GM10248 (cell line): Measurements from ENCODE around the gene PLXNA2.

Experiments used
- CTCF ChIA-PET: fragments of 300-600 bp; sonication (Branson Sonifier 250); formaldehyde crosslinking; extraction: SDS; loops from one replicate; lab custom pipeline; 2021; ENCODE audit warnings: antibody characterized with exemption; lab: Yijun Ruan, JAX
- POLR2A ChIA-PET: fragments of 350-650 bp; sonication (Branson Sonifier 250); formaldehyde crosslinking; extraction: SDS; loops from one replicate; lab custom pipeline; 2020; ENCODE audit warnings: antibody characterized with exemption; lab: Yijun Ruan, JAX
- DNase-seq: peaks from one replicate; pipeline ENCODE4 v3.0.0; 2012; ENCODE audit errors: extremely low spot score
- CTCF ChIP-seq: IDR thresholded peaks from 2 replicates; pipeline ENCODE4 v1.5.1; 2012; ENCODE audit warnings: mild to moderate bottlenecking, low read depth; ENCODE audit errors: extremely low read depth, missing control alignments, control extremely low read depth

PLXNA2 gene

DNA sequence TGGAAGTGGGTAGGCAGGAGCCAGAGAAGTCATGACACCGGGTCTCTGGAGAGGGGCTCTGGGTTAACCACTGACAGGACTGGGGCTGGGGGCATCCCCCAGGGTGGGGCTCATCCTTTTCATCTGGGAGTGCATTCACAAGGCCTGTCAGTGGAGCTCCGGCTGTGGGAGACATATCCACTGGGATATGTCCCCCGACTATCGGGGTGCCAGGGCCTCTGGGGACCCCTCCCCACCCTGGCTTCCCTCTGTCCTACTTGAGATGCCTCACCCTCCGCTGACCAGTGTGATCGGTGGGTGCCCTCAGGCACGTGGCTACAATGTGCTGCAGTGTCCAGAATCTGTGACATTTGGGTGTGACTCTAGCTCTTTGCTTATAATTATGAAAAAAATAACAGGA, 240.9 kb downstream of the PLXNA2 start:
- TF ChIP-seq CTCF: no peak
- DNase-seq: no peak
- CTCF ChIA-PET: interaction anchor here (0.8 to 7.7 kb wide), 7 partner anchors 9 to 117 kb away, joined by 3 to 117 read pairs (median 4); no protein-coding TSS in a partner anchor
- POLR2A ChIA-PET: interaction anchor here (0.6 kb wide), 1 partner anchor 143 kb away, joined by 10 read pairs; no protein-coding TSS in a partner anchor

DNA sequence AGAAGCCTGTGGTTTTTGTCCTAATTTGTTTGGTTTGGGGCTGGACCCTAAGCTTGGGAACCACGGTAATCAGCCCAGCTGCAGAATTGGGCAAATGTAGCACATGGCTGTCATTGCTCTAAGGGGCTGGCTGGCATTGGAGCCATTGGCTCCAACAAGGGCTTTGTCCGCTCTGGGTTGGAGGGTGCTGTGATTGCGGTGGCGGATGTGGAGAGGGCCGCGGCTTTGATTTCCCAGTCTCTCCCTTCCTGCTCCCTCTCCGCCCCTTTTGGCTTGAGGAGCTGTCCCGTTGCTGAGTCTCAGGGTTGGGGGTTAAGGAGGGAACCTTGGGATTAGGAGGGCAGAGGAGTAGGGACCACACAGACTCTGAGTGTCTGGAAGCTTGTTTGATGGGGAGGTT, 241.5 kb downstream of the PLXNA2 start:
- no peak for TF ChIP-seq CTCF
- no peak for DNase-seq
- ChIA-PET CTCF (interaction anchor here (1.1 to 7.7 kb wide), 5 partner anchors 8 to 117 kb away, joined by 3 to 117 read pairs (median 4); no protein-coding TSS in a partner anchor), POLR2A (no interaction called here)

DNA sequence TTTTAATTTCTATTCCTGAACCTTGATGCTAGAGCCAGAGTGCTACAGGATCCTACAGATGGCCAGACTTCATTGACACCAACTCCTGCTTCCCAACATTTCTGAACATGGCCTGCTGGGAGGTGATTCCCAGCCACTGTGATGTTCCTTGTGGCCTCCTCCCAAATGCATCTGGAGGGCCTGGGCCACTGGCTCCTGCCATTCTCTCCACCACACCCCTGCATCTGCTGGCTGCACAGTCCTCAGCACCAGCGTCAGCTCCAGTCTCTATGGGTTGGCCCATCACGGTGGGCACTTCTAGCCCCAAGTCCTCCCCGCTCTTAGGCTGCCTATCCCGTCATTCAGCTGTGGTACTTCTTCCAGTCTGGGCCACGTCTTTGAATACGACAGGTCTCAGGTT, 242.1 kb downstream of the PLXNA2 start:
- no peak for DNase-seq
- CTCF ChIA-PET: interaction anchor here (1.6 to 7.7 kb wide), 3 partner anchors 11 to 116 kb away, joined by 3 to 117 read pairs (median 9); no protein-coding TSS in a partner anchor
- POLR2A ChIA-PET: no interaction called here
- TF ChIP-seq CTCF: no peak

DNA sequence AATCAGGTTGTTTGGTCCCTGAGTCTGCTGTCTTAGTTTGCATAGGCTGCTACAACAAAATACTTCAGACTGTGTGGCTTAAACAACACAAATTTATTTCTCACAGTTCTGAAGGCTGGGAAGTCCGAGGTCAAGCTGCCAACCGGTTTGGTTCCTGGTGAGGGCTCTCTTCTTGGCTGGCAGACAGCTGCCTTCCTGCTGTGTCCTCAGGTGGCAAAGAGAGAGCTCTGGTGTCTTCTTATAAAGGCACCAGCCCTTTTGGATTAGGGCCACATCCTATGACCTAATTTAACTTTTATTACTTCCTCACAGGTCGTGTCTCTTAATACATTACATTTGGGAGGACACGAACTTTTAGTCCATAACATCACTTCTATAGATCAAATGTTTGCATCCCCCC, 243.7 kb downstream of the PLXNA2 start:
- CTCF ChIA-PET: interaction anchor here (1.4 to 7.7 kb wide), 4 partner anchors 8 to 115 kb away, joined by 4 to 117 read pairs (median 20); no protein-coding TSS in a partner anchor
- DNase-seq: no peak
- TF ChIP-seq CTCF: no peak
- POLR2A ChIA-PET: no interaction called here

- no peak for DNase-seq
- no peak for TF ChIP-seq CTCF
- POLR2A ChIA-PET: no interaction called here
- CTCF ChIA-PET: interaction anchor here (1.4 to 7.7 kb wide), 4 partner anchors 8 to 114 kb away, joined by 6 to 117 read pairs (median 20); no protein-coding TSS in a partner anchor
Measured at GRCh38 chr1:207999972-208000371, 244.2 kb downstream of the PLXNA2 start.

- POLR2A ChIA-PET: no interaction called here
- CTCF ChIA-PET: interaction anchor here (1.4 to 7.7 kb wide), 5 partner anchors 9 to 113 kb away, joined by 6 to 117 read pairs (median 10); no protein-coding TSS in a partner anchor
- no peak for DNase-seq
- TF ChIP-seq CTCF: no peak
Measured at GRCh38 chr1:207999274-207999915, 244.8 kb downstream of the PLXNA2 start.
